RCC 7860 (cell line): ENCODE results near the gene DNAJC13.

Experiments
- DNase-seq: peaks from one replicate; pipeline ENCODE4 v3.0.0-alpha.2; 2015; ENCODE audit warnings: low spot score
- FAIRE-seq: peaks from 2 replicates; lab custom pipeline; 2012; peaks lifted over from hg19 to GRCh38; lab: Jason Lieb, UNC

Gene DNAJC13

GRCh38 chr3:132570016-132570415, 152.7 kb downstream of the DNAJC13 start:
- FAIRE-seq (no peak), DNase-seq (no peak)

GRCh38 chr3:132573797-132574211, 156.5 kb downstream of the DNAJC13 start:
- FAIRE-seq: no peak
- no peak for DNase-seq

GRCh38 chr3:132587401-132587800, 170.1 kb downstream of the DNAJC13 start:
- FAIRE-seq (no peak), DNase-seq (no peak)
